Tibial nerve (tissue), 3 donors: Measurements from ENCODE around the gene SP140.

Experiments used
- POLR2A ChIP-seq, 2 donors: fragments of 450-650 bp; IDR thresholded peaks; one replicate each; pipeline ENCODE4 v1.6.1; 2017; ENCODE audit warnings: antibody characterized with exemption in 2 of 2, mild to moderate bottlenecking in 2 of 2, moderate library complexity in 2 of 2
- TF ChIP-seq, protein P1 (sequence below), 5 experiments: fragments of 200-600 bp in 3 of 5; fragments of 450-650 bp in 2 of 5; sonication (generic) in 3 of 5; IDR thresholded peaks; one replicate each; pipeline ENCODE4 v1.5.1; 2016 to 2019; ENCODE audit warnings: antibody characterized with exemption in 5 of 5, mild to moderate bottlenecking in 3 of 5, moderate library complexity in 2 of 5

- TF ChIP-seq, protein P1, sequence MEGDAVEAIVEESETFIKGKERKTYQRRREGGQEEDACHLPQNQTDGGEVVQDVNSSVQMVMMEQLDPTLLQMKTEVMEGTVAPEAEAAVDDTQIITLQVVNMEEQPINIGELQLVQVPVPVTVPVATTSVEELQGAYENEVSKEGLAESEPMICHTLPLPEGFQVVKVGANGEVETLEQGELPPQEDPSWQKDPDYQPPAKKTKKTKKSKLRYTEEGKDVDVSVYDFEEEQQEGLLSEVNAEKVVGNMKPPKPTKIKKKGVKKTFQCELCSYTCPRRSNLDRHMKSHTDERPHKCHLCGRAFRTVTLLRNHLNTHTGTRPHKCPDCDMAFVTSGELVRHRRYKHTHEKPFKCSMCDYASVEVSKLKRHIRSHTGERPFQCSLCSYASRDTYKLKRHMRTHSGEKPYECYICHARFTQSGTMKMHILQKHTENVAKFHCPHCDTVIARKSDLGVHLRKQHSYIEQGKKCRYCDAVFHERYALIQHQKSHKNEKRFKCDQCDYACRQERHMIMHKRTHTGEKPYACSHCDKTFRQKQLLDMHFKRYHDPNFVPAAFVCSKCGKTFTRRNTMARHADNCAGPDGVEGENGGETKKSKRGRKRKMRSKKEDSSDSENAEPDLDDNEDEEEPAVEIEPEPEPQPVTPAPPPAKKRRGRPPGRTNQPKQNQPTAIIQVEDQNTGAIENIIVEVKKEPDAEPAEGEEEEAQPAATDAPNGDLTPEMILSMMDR (IDR thresholded peaks at IDR 0.05): no peak
- no peak for TF ChIP-seq POLR2A (IDR thresholded peaks at IDR 0.05)
Observed at GRCh38 chr2:230322561-230323384, 97.2 kb downstream of the SP140 start.
